T-helper 2 cell treated with Interferon-gamma antibody and Interleukin-4, amounts not matched to agents 5 μg/mL and 100 μg/mL, for 36 hours (primary cell): Measurements from ENCODE around the gene BLOC1S1.
A peak's percentile ranks its signal among the peaks of the same experiment; 100 is the strongest.

Source experiments
- DNase-seq: peaks from one replicate; pipeline ENCODE4 v3.0.0; 2021; ENCODE audit warnings: low spot score
- H3K27ac Mint-ChIP-seq: one replicate; pipeline ENCODE4 v1.8.0; 2021; ENCODE audit warnings: mild to moderate bottlenecking, mixed read lengths
- H3K27me3 Mint-ChIP-seq: one replicate; pipeline ENCODE4 v1.8.0; 2021; ENCODE audit warnings: low read depth, mixed read lengths
- H3K36me3 Mint-ChIP-seq: one replicate; pipeline ENCODE4 v1.8.0; 2021; ENCODE audit warnings: low read depth, mixed read lengths
- H3K4me1 Mint-ChIP-seq: one replicate; pipeline ENCODE4 v1.8.0; 2021; ENCODE audit warnings: low read depth, mixed read lengths
- H3K4me3 Mint-ChIP-seq: one replicate; pipeline ENCODE4 v1.8.0; 2022; ENCODE audit warnings: mild to moderate bottlenecking, moderate library complexity, mixed read lengths
- H3K9me3 Mint-ChIP-seq: one replicate; pipeline ENCODE4 v1.8.0; 2021; ENCODE audit warnings: mixed read lengths

BLOC1S1 gene

GRCh38 chr12:55699471-55700055 lies 16.3 kb upstream of the BLOC1S1 start:
- peaks cover 3% of the 10 kb centered on the region for H3K27me3 Mint-ChIP-seq
- H3K4me3 Mint-ChIP-seq = no peak overlapping the region
- DNase-seq = no peak
- no peaks in the 10 kb centered on the region for H3K4me1 Mint-ChIP-seq
- H3K9me3 Mint-ChIP-seq = no peaks in the 10 kb centered on the region
- H3K36me3 Mint-ChIP-seq = no peaks in the 10 kb centered on the region
- H3K27ac Mint-ChIP-seq = no peak overlapping the region

DNA sequence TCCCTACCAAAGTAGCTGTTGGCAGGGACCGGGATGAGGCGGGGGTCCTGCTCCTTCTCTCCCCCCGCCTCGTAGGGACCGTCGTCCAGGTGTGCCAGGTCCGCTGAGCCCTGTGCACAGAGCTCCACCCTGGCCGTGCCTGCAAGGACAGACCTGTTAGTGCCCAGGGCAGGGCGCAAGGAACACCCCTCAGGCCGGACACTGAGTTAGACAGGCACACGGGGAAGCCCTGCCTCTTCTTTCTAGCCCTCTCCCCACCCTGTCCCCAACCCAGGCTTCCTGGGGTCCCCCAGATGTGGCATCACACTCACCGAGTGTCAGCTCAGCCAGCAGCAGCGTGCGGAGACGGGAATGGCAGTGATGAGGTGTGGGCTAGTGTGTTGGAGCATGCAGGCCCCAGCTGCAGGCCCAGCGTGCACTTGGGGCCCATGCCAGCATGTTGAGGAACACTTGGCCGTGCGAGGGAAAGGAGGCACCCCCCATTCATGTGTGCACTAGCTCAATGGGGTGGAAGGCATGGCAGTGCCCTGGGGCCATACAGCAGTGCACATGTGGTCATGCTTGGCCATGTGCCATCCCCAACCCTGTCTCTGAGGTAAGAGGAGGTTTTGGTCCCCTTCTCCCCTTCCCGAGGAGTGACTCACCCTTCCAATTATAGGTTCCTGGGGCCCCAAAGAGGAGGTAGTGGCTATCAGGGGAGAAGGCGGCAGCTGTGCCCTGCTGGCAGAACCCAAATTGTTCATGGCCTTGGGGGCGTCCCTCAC lies 15.4 kb upstream of the BLOC1S1 start:
- no peak for DNase-seq
- Mint-ChIP-seq H3K4me3 (no peak overlapping the region), H3K4me1 (no peaks in the 10 kb centered on the region), H3K36me3 (no peaks in the 10 kb centered on the region), H3K27me3 (peaks cover 9% of the 10 kb centered on the region), H3K27ac (no peak overlapping the region), H3K9me3 (no peaks in the 10 kb centered on the region)

- H3K27me3 Mint-ChIP-seq = peaks cover 28% of the 10 kb centered on the region
- no peak overlapping the region for H3K27ac Mint-ChIP-seq
- H3K36me3 Mint-ChIP-seq = no peaks in the 10 kb centered on the region
- H3K9me3 Mint-ChIP-seq = no peaks in the 10 kb centered on the region
- no peak overlapping the region for H3K4me3 Mint-ChIP-seq
- H3K4me1 Mint-ChIP-seq = peaks cover 3% of the 10 kb centered on the region
- DNase-seq = no peak
Measured at GRCh38 chr12:55702861-55703260, 13.0 kb upstream of the BLOC1S1 start.

DNA sequence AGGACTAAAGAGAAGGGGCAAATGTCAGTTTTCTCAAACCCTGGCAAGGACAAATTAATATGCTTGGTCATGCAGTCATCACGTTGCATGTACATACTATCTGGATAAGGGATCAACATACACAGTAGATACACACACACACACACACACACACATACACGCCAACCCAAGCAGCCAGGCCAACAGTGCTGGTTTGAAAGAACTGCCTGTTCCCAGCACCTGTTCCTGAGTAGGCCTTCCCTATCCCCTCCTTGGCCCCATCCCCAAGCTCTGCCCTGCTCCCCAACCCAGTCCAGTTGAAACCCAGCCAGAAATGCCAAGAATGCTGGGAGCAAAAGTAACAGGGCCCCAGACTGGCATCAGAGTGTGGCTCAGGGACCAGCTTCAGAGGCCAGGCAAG lies 12.6 kb upstream of the BLOC1S1 start:
- Mint-ChIP-seq H3K4me3 (no peak overlapping the region), H3K27ac (no peak overlapping the region), H3K9me3 (no peaks in the 10 kb centered on the region), H3K4me1 (peaks cover 6% of the 10 kb centered on the region), H3K27me3 (peaks cover 32% of the 10 kb centered on the region), H3K36me3 (no peaks in the 10 kb centered on the region)
- no peak for DNase-seq

DNA sequence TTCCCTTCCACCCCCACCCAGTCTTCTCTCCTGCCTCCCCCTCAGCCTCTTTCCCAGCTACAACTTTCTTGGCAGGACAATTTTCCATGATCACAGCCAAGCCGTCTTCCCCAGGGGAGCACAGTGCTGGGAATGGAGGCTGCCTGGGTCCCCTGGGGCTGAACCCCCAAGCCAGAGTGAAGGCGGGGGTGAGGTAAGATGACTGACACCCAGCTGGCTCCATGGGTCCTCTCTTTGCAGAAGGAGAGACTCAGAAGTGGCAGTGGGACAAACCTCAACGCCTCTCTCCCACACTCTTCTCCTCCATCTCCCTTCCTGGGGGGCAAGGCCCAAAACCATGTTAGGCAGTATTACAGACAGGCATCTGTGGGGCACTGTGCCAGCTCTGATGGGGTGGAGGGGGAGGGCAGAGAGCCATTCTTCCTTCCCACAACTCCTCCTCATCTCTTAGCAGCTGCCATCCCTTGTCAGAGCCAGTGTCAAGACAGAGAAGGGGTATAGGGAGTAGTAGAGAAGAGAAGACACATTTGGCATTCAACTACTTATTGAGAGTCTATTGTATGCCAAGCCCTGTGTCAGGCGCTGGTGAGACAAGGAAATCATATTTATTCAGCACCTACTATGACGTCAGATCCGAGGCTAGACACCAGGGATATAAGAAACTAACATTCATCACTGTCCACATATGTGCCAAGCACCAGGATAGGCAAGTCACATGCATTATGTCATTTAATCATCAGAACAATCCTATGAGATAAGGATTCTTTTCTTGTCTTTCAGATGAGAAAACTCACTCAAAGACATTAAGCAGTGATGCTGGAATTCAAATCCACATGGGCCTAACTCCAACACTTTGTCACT lies 11.7 kb upstream of the BLOC1S1 start:
- no peak for DNase-seq
- Mint-ChIP-seq H3K4me1 (peaks cover 13% of the 10 kb centered on the region), H3K9me3 (no peaks in the 10 kb centered on the region), H3K4me3 (no peak overlapping the region), H3K27me3 (peaks cover 39% of the 10 kb centered on the region), H3K27ac (no peak overlapping the region), H3K36me3 (no peaks in the 10 kb centered on the region)

- Mint-ChIP-seq H3K9me3 (no peaks in the 10 kb centered on the region), H3K4me3 (no peak overlapping the region), H3K27ac (no peak overlapping the region), H3K27me3 (peaks cover 48% of the 10 kb centered on the region), H3K4me1 (peaks cover 13% of the 10 kb centered on the region), H3K36me3 (no peaks in the 10 kb centered on the region)
- DNase-seq = no peak
Measured at GRCh38 chr12:55704824-55705718, 10.8 kb upstream of the BLOC1S1 start.

DNA sequence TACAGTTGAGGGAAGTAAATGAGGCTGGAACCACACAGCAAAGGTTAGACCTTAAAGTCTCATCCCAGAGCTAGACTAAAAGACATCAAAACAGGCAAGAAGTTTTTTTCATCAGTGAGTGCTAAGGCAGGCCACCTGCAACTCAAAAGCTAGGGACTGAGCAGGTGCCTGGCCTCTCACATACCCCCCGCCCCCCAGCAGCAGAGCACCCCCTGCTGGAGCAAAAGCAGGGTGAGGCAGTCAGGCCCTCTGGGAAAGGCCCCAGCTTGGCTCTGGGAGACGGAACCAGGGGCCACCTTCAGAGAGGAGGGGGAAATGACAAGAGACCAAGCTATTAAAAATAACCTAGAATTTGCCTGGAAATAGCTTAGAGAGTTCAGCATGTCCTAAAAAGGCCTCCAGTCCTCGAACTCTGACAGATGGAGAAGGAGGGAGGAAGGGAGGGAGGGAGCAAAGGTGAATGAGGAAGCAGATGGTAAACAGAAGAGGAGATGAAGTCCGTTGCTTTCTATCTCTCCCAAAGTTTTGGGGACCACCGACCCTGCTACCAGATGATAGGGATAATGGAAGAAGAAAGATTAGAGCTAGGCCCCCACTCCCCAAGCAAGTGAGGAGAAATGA lies 10.0 kb upstream of the BLOC1S1 start:
- peaks cover 54% of the 10 kb centered on the region for H3K27me3 Mint-ChIP-seq
- DNase-seq = no peak
- peaks cover 13% of the 10 kb centered on the region for H3K4me1 Mint-ChIP-seq
- no peaks in the 10 kb centered on the region for H3K9me3 Mint-ChIP-seq
- H3K27ac Mint-ChIP-seq = no peak overlapping the region
- H3K4me3 Mint-ChIP-seq = no peak overlapping the region
- H3K36me3 Mint-ChIP-seq = no peaks in the 10 kb centered on the region

GRCh38 chr12:55706568-55707218 lies 9.2 kb upstream of the BLOC1S1 start:
- H3K4me3 Mint-ChIP-seq = peak overlapping the region; percentile 76
- H3K4me1 Mint-ChIP-seq = peaks cover 13% of the 10 kb centered on the region
- no peaks in the 10 kb centered on the region for H3K9me3 Mint-ChIP-seq
- H3K27ac Mint-ChIP-seq = no peak overlapping the region
- DNase-seq = no peak
- peaks cover 57% of the 10 kb centered on the region for H3K27me3 Mint-ChIP-seq
- no peaks in the 10 kb centered on the region for H3K36me3 Mint-ChIP-seq

GRCh38 chr12:55707219-55707671 lies 8.6 kb upstream of the BLOC1S1 start:
- Mint-ChIP-seq H3K27ac (no peak overlapping the region), H3K27me3 (peaks cover 61% of the 10 kb centered on the region), H3K4me3 (peak overlapping the region; percentile 76), H3K4me1 (peaks cover 13% of the 10 kb centered on the region), H3K36me3 (no peaks in the 10 kb centered on the region), H3K9me3 (no peaks in the 10 kb centered on the region)
- DNase-seq = no peak

DNA sequence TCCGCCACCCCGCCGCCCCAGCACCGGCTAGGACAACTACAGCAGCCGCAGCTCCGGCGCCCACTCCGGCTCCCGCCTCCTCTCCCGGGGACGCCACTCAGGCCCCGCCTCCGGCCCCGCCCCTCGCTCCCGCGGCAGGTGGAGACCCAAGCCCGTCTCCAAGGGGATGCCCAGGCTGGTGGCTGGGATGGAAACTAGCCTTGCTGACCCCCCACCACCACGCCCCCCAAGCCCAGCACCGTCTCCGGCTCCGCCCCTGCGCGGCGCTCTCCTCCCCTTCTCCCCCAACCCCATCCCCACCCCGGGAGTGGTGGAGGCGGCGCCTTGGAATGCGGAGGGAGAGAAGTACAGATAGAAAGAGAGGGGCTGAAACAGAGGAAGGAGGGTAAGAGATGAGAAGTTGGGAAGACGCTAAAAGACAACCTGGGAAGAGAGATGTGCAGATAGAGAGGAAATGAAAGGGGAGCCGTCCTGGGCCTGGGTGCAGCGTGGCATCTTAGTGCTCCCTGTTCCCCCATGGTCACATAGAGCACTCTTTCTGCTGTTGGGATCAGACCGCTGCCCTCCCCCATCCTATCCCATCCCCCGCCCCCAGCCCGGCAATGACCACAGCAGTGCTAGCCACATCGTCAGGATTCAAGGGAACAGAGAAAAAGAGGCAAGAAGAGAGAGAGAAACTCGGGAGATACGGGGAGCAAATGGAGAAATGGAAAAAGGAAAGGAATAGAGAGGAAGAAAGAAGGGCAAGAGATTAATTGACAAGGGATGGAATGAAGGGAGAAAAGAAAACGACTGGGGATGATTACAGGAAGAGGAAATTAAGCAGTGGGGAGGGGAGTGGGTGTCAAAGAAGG lies 7.8 kb upstream of the BLOC1S1 start, which contains the start of gene ITGA7:
Gene ITGA7 (minus strand): TSS at position 64 of the 854 bp plus-strand sequence. CDS start 222 bp downstream, outside the sequence.
- H3K27me3 Mint-ChIP-seq = peaks cover 67% of the 10 kb centered on the region
- no peak within 1 kb of the TSS for H3K27ac Mint-ChIP-seq
- DNase-seq = peak; percentile 63
- no peaks in the 10 kb centered on the region for H3K36me3 Mint-ChIP-seq
- H3K9me3 Mint-ChIP-seq = no peaks in the 10 kb centered on the region
- H3K4me1 Mint-ChIP-seq = peaks cover 13% of the 10 kb centered on the region
- peak within 1 kb of the TSS; percentile 76 for H3K4me3 Mint-ChIP-seq

- H3K4me3 Mint-ChIP-seq = peak overlapping the region; percentile 76
- no peak for DNase-seq
- H3K27ac Mint-ChIP-seq = no peak overlapping the region
- H3K9me3 Mint-ChIP-seq = no peaks in the 10 kb centered on the region
- H3K36me3 Mint-ChIP-seq = no peaks in the 10 kb centered on the region
- H3K27me3 Mint-ChIP-seq = peaks cover 69% of the 10 kb centered on the region
- peaks cover 13% of the 10 kb centered on the region for H3K4me1 Mint-ChIP-seq
Measured at GRCh38 chr12:55708695-55709233, 7.1 kb upstream of the BLOC1S1 start.
